HG02571 (cell line): ENCODE results near the gene CTIF.

Source experiments
- ATAC-seq: cut with Tn5 transposase; IDR thresholded peaks from one replicate; pipeline ENCODE4 v1.9.1; 2021; ENCODE audit warnings: mild to moderate bottlenecking, moderate library complexity; ENCODE audit not compliant: unreplicated experiment

Gene CTIF

DNA sequence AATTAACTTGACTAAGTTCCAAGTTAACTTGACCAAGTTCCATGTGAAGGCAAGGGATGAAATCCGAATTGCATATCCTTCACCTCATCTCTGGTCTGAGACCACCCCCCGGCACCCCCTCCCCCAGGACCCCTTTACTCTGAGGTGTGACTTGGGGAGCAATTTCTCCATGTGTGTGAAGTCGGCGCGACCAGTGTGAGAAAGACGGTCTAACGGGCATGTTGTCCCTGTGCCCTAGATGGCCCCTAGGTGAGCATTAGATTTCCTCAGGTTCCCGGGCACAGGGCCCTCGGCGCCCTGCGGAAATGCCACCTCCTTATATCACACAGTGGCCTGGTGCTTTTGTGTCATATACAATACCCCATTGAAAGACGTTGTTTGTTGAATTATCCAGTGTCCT, 137.1 kb downstream of the CTIF start:
- no peak for ATAC-seq

DNA sequence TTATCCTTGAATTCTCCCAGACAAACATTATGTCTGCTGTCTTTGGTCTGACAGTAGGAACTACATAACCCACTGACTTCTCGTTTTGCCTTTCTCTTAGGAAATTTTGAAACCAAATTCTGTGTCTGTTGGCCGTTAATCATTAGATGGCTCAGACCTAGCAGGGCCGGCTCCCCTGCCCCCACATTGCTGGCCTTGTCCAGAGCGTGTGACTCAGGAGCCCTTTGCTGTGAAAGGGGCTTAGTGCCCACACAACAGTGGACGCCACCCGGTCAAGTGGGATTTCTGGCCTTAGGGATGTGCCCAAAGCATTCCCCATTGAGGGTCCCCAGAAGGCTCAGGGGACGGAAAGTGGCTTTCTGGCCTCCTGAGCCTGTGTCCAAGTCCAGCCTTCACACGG, 137.5 kb downstream of the CTIF start:
- no peak for ATAC-seq

DNA sequence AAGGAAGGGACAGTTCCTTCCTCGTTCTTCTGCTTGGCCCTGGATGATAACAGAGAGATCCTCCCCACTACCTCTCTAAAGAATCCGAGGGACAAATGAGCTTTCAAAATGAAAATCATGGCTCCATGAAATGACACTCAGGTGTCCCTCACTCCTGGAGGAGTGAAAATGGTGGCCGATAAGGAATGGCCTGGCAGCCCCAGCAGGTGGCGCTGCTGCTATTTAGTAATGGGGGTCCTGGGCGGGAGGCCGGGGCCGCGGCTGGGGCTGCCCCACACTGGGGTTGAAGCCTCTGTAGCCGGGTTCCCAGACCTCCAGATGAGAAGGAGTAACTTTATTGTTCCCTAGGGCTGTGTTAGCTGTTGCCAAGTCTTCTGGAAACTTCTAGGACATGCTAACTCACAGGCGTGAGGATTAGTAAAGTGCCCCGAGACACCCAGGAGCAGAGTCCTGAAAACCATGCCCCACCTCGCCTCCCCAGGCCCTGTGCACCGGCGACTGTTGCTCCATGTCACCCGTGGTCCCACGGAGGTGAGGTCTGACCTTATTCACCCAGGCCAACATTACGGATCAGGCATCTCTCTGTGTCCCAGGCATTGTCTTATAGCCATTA, 138.0 kb downstream of the CTIF start:
- ATAC-seq, result no peak

DNA sequence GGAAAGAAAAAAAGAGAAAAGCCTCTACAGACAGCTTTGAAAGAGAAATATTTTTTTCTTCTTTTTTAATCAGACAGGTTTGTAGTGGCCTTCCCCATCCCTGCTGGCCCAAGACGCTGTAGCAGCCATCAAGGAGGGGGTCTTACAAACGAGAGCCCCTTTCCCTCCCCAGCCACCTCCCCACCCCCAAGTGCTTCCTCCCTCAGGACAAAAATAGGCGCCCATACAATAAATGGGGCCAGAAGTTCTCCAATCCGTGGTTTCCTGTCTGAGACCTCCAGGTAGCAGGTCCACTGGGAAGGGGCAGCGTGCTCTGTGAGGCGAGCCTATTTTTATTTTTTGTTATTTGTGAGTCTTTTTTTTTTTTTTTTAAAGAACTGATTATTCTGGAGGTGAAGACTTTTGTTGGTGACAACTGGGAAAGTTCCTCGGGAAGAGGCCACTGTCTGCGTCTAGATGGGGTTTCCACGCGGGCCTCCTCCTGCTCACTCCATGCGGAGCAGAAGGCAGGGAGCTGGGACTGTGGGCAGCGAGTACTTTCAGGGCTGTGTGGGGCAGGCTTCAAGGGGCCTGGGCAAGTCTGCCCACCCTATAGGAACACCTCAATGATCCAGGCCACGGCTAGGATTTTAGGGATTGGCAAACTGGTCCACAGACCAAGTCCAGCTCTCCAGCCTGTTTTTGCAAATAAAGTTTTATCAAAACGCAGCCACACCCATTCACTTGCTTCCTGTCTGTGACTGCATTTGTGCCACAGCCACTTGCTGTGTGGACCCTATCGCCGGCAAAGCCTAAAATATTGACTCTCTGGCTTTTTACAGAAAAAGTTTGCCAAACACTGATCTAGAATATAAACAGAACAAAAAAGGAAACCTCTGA, 139.6 kb downstream of the CTIF start:
- ATAC-seq, result no peak

DNA sequence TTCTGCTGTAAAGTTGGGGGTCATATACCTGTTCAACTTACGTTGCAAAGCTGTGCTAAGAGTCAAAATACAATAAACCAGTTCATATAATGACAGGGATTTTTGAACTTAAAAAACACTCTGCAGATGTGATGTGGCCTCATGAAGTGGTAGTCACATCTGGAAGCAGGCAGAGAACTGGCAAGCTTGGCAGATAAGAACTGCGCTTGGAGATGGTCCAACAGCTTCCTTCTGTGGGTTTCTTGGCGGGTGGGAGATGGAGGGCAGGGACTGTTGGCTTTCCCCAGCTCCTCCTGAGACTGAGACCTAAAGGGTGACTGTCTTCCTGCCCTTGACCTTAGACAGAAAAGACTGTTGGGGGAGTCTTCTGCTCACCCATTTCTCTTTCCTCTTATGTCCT, 140.4 kb downstream of the CTIF start:
- ATAC-seq, result no peak

DNA sequence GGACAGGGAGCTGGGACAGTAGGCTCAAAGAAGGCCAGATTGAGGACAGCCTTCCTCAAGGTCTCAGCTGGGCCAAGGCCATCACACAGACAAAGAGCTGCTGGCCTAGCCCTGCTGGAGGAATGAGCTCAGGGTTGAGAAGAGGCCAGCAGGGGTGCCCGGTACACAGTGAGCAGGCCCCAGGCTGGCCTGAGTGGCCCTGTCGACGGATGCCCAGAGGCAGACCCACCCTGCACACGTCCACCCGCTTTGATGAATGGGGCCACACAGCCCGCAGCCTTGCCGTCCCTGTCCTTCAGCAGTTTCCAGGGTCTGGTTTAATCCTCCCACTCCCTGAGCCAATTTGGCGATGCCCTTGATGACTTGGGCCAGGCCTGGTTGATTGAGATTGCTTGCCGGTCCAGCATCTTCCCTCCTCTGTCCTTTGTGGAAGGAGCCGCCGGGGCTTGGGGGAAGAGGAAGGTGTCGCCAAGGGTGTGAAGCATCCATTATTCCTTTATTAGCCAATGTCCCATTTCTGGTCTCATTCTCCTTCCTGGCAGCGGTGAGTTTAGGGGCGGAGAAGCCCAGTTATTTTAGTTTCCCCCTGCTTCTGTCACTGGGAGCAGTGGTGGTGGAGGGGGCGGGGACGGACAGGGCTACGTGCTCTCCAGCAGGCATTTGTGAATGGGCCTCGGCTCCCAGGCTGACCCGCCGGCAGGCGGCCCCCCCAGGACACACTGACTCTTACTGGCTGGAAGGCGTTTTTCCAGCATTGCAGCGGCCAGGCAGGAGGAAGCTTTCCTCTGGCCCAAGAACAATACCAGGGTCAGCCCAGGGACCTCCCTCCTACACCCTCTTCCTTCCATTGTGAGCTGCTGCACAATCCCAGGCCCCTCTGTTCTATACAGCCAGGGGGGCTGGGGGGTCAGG, 141.8 kb downstream of the CTIF start:
- no peak for ATAC-seq

DNA sequence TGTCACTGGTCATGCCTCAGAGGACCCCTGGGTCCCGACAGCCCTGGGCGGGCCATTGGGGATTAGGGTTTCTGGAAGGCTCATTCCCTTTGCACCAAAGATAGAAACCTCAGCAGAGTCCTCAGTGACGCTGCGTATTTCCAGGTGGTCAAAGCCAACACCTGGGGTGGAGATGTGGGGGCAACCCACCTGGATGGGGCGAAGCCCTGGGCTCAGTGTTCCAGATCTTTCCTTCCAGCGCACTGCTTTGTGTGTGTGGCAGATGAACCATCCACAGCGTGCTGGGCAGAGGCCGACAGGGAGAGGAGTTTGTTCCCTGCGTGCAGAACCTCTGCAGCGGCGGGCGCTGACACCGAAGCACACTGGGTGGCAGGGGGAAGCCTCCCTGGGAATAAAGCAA, 143.9 kb downstream of the CTIF start:
- ATAC-seq, result no peak

DNA sequence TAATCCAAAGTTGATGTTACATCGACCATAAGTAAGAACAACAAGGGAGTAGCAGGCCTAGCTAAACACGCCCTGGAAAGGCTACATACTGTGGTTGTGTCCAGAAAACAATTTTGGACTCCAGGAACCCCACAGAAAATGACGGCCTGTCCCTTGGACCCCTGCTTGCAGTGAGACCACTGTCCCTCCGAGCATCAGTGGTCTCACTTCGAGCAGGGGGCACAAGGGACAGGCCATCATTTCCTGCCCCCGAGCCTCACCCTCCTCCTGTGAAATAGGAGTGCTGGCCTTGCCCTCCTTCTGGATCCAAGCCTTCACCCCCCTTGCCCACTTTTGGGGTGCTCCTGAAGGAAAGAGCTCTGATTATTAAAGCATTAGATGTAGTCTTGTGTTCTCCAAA, 144.4 kb downstream of the CTIF start:
- ATAC-seq, result no peak

DNA sequence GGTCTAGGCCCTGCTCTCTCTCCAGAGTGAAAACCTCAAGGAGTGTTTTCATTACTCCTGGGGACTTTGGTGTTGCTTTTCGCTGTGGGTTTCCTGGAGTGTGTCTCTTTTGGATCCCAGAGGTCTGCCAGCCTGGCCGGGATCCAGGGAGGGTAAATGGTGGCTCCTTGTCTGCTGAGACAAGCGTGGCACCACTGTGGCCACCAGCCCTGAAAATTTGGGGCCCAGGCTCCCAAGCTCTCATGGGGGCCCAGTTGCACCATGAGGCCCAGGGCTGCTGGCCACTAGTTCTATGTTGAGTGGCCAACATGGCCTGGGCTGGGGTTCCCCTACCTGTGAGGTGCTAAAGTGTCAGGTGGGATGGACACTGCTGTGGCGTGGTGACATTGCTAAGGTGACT, 144.8 kb downstream of the CTIF start:
- ATAC-seq, result no peak

DNA sequence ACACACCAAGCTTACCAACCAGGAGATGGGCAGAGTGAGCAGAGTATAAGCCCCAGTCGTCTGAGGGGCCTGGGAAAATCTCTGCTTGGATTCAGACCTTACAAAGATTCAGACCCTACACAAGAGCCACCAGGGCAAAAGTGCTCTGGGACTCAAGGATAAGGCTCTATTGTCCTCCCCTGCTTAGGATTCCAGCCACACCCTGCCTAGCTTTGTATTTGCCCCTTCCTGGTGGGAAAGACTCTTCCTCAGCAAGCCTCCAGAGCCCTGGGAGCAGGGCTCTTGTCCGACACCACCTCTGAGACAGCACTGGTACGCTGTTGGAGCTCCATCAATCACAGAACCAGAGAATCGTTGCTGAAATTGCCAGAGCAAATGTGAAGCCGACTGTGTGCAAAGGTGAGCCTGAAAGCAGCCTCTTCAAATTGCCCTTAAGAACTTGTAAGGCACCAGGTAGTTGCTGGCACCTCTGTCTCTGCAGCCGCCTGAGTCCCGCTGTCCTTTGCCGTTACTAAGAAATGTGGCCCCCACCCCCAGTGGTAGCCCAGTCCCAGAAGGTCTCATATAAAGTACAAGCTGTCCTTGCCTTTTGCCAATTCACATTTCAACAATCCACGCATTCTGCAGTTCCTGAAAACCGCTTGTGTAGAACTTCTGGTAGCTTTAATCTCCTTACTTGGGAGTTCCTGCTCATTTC, 148.7 kb downstream of the CTIF start:
- no peak for ATAC-seq

DNA sequence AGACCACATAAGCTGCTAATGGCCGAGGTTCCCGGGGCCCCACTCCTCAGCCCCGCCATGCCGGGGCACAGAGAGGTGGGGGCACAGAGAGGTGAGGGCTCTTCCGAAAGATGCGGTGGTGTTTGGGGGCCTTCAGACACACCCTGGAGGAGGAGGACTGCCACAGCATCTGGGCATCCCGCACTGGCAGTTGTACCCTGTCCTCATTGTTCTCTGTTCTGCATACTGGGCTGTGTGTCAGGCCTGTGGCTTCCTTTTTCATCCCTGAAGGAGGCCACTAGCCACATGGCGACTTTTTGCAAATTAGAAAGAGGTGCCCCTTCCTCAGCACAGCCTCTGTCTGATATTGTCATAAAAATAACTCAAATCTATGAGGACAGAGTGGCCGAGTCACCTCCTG, 150.1 kb downstream of the CTIF start:
- ATAC-seq, result no peak

DNA sequence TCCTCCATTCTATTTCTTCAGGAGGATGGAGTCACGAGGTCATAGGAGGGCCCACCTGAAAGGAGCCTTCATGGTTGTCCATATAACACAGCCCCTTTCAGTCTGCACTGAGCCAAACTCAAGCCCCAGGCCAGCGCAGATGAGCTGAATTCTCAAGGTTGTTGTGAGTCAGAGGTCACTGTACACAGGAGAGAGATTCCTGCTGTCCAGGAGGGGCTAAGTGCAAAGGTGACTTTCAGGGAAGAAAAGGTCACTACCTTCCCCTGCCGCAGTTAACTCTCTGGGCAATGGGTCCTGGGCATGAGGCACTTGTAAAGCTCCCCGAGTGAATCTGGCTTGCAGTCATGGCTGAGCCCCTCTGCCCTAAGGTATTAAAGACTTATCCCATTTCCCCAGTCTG, 150.7 kb downstream of the CTIF start:
- ATAC-seq, result no peak

DNA sequence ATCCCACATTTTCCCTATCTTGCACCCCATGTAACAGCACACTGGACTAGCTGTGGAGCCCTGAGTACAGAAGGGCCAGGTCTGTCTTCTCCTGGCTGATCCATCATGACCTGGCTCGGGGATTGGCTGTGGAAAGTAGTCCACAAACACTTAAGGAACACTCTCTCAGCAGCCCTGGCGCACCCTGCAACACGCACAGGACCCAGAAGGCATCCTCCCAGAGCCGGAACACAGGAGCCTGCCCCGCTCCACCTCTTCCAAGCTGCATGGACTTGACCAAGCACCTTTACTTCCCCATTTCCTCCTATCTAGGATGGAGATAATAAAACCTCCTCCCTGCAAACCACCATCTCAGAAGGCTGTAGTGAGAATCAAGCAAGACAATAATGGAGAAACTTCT, 151.7 kb downstream of the CTIF start:
- no peak for ATAC-seq

DNA sequence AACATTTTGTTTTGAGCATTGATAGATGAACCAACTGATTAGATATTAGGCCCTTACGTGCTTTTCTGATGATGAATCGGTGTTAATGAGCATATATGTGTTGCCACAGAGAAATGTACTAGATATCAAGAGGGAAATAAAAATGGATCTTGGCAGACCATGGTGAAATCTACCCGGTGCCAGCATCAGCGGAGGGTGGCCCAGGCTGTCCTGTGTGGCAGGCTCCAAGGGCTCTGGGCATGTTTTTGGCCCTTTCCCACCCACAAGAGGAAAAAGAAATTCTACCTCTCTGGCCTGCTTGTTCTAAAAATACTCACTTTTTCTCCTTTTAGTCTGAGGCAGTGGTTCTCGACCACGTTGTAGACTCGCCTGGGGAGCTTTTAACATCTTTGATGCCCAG, 154.2 kb downstream of the CTIF start:
- ATAC-seq, result no peak

DNA sequence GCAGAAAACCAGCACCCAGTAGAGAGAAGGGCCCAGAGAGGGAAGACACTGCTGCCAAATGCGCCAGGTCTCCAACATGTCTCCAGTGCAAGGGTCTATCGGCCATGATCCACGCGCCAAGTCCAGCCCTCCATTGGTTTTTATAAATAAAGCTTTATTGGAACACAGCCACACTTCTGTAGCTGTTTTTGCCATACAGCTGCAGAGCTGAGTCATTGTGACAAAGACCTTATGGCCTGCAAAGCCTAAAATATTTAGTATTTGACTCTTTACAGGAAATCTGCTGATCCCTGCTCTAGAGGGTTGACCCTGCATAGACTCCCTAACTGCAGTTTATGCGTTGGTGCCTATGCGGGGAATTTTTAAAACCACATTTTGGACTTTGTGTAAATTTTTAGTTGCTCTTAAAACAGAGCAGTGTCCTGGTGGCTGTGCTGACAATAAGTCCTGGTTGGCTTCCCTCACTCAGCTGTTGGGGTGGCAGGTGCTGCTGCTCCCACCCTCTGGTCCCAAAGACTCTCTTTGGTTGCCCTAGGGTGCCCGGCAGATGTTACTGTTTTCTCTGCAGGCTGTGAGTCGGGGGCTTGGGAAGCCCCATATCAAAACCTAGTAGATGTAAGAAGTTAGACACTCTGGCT, 154.9 kb downstream of the CTIF start:
- ATAC-seq, result no peak

DNA sequence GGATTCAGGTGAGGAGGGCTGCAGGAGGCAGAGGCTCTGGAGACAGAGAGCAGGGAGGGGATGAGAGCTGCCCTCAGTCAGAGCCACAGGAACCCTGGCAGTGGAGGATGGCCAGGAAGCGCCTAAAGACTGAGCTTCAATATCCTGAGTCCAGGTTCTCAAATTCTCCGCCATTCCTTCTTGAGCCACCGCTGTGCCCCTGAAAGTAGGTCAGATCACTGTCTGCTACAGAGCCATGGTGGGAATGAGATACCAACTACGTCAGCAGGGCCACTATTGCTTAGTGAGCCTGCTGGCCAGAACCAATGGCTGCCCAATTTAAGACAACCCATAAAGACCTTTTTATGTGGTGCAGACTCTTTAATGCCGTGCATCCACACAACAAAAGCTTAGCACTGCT, 155.5 kb downstream of the CTIF start:
- no peak for ATAC-seq

DNA sequence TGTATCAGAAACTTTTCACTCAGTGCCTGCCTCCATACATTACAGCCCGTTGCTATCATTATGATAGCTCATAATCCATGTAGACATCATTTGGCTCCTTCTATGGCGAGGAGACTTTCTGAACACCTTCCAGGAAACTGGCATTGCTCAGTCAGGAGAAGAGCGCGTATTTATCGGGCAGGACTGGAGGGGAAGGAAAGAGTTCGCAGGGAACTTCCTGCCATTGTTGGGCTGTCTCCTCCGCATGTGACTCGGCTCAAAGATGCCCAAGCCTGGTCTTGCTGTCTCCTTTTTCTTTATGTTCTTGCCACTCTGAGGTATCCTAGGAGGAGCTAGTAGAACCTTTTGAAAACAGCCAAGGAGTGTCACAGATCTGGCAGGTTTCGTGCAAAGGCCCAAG, 156.8 kb downstream of the CTIF start:
- no peak for ATAC-seq

DNA sequence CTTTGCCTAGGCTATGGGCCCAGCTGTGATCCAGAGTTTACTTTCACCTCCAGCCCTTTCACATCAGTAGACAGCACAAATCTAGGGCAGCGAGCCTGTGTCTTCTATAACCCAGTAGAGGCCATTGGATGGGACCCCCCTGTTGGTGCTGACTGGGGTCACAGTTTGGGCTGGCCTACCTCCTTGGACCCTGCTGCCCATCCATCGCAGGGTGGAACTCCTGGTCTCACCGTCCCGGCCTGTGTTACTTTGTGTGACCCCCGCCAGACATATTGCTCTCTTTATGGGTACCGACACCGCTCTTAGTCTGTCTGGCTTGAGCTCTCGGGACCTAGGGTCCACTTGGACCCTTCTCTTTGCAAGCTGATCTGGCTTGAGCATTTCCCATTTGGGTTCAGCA, 157.4 kb downstream of the CTIF start:
- ATAC-seq, result no peak

DNA sequence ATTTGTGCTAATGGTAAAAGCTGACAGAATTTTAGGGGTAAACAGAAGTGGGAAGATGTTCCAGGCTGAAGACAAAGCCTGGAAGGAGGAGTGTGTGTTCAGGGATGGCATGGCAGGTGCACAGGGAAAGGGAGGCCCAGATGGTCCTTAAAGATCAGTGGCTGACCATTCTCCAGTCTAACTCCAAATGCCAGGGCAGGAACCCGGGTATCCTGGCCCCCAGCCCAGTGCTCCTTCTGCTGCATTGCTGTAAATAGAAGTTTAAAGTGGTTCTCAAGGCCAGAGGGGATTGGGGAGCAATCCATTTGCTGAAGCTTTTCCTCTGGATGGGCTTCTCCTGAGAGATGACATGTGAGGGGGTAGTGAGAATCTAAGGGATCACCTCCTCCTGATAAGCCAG, 158.6 kb downstream of the CTIF start:
- ATAC-seq, result no peak

DNA sequence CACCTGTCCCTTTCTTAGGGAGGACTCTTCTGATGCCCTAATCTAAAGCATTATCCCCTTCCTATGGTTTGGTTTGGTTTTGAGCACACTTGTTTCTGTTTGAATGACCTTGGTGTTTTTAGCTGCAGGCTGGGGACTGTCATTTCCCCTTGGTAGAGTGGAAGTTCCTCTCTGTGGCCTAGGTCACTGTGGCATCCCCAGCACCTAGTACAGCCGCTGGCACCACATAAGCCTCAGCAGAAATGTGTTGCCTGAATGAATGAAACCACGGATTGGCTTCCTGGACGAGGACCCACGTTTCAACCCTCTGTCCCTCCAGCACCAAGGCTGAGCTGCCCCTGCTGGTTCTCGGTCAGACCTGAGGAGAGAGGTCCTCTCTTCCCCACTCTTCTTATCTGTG, 159.9 kb downstream of the CTIF start:
- ATAC-seq, result peak; percentile 55

DNA sequence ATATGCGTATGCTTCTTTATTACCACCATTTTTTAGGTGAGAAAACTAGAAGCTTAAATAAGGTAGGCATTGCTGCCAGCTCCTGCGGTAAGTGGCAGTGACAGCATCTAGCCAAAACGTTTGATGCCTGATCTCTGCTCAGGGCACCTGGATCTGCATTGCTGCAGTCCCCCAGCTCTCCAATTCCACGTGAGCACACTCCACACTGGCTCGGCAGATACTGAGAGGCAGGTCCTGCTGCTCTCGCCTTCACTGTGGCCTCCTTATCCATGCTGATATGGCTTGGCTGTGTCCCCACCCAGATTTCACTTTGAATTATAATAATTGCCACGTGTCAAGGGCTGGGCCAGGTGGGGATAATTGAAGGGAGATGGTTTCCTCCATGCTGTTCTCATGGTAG, 160.9 kb downstream of the CTIF start:
- ATAC-seq, result no peak
